Osteoblast (primary cell): ENCODE data around the gene VPS18. TPM values are rescaled to one million over a fixed set of nuclear protein-coding genes. Genes with fewer than 3 reads are reported as not detected.
A peak's percentile ranks its signal among the peaks of the same experiment; 100 is the strongest.

ENCODE experiments used
- DNase-seq: peaks from one replicate; pipeline ENCODE4 v3.0.0; 2011; ENCODE audit warnings: low spot score, mixed read lengths; ENCODE audit not compliant: insufficient read length; ENCODE audit errors: missing footprints
- H2AFZ ChIP-seq: 2 replicates; pipeline ENCODE4 v1.6.0; 2011; ENCODE audit warnings: mild to moderate bottlenecking, low read length
- H3K27ac ChIP-seq: 2 replicates; pipeline ENCODE4 v1.5.1; 2011; ENCODE audit warnings: mild to moderate bottlenecking, low read depth, low read length, moderate library complexity
- H3K27me3 ChIP-seq: 2 replicates; pipeline ENCODE4 v1.6.0; 2012; ENCODE audit warnings: mild to moderate bottlenecking, control low read depth, inconsistent platforms, low read length, moderate library complexity; ENCODE audit not compliant: insufficient read depth
- H3K36me3 ChIP-seq: 2 replicates; pipeline ENCODE4 v1.5.1; 2011; ENCODE audit warnings: mild to moderate bottlenecking, low read length, control low read depth, moderate library complexity; ENCODE audit not compliant: insufficient read depth
- H3K4me1 ChIP-seq: 2 replicates; pipeline ENCODE4 v1.5.1; 2011; ENCODE audit warnings: mild to moderate bottlenecking, low read length, control low read depth, moderate library complexity; ENCODE audit not compliant: insufficient read depth
- H3K4me2 ChIP-seq: 2 replicates; pipeline ENCODE4 v1.6.0; 2011; ENCODE audit warnings: mild to moderate bottlenecking, low read length; ENCODE audit not compliant: insufficient read depth
- H3K4me3 ChIP-seq: fragments of 200-600 bp; sonication (generic); 3 replicates; pipeline ENCODE4 v1.5.1; 2012; ENCODE audit warnings: mild to moderate bottlenecking, low read length, inconsistent platforms; ENCODE audit not compliant: insufficient read depth
- H3K79me2 ChIP-seq: 2 replicates; pipeline ENCODE4 v1.6.0; 2012; ENCODE audit warnings: mild to moderate bottlenecking, low read length, control low read depth, inconsistent platforms; ENCODE audit not compliant: insufficient read depth
- H3K9me3 ChIP-seq: 2 replicates; pipeline ENCODE4 v1.5.1; 2011; ENCODE audit warnings: low read depth, low read length, control low read depth
- H4K20me1 ChIP-seq: 2 replicates; pipeline ENCODE4 v1.6.0; 2012; ENCODE audit warnings: mild to moderate bottlenecking, low read length, control low read depth; ENCODE audit not compliant: insufficient read depth
- total RNA-seq: library from RNA; depleted of rRNA; stranded (reverse); fragments of >200 nt; gene quantifications from 2 replicates; pipeline ENCODE4 v1.2.3, GENCODE V29; 2012
- TF ChIP-seq, protein P1 (sequence below): IDR thresholded peaks from 2 replicates; pipeline ENCODE4 v1.5.1; 2011; ENCODE audit warnings: mild to moderate bottlenecking, low read depth, low read length, moderate library complexity; ENCODE audit errors: extremely low read depth

VPS18 gene
- total RNA-seq, 1 donor, result 60.8 TPM

DNA sequence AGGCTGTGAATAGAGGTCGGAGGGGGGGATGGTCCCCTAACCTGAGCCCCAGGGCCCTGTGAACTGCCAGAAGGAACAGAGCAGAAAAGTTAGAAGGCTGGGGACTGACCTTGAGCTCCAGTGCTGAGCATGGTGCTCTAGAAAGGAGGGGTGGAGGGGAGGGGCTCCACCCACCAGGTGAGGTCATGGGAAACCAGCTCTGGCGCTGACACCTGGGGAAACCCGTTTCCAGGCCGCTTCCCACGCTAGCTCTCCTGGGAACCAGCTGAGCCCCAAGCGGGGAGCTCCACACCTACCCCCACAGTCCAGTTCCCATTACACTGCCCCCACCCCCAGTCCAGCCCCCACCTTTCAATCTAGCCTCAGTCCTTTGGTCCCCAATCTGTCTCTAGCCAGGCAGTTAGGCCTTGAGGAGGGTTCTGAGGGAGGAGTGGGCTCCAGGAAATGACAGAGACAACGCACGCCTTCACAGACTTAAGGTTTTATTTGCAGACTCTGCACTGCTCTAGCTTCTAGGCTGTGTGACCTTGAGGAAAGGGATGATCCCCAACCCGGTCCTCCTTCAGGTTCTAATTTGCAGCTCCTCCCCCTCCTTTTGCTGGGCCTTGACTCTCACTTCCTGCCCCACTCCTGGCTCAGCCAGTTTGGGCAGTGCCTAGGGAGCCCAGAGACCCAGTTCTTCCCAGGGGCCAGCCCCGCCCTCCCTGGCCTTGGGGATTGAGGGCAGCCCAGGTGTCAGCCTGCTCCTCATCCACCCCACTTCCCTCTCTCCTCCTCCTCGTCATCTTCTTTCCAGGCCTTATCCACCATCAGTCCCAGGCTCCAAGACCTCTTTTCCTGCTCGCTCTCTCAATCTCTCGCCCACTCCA is 22.3 kb upstream of the VPS18 start:
- Histone ChIP-seq H3K4me1 (peaks cover 4% of the 10 kb centered on the region), H3K4me3 (no peak overlapping the region), H3K4me2 (no peak overlapping the region), H3K9me3 (no peaks in the 10 kb centered on the region), H4K20me1 (no peaks in the 10 kb centered on the region), H2AFZ (no peak overlapping the region), H3K79me2 (no peaks in the 10 kb centered on the region), H3K36me3 (no peaks in the 10 kb centered on the region), H3K27ac (no peak overlapping the region), H3K27me3 (peaks cover 26% of the 10 kb centered on the region)
- TF ChIP-seq, protein P1, sequence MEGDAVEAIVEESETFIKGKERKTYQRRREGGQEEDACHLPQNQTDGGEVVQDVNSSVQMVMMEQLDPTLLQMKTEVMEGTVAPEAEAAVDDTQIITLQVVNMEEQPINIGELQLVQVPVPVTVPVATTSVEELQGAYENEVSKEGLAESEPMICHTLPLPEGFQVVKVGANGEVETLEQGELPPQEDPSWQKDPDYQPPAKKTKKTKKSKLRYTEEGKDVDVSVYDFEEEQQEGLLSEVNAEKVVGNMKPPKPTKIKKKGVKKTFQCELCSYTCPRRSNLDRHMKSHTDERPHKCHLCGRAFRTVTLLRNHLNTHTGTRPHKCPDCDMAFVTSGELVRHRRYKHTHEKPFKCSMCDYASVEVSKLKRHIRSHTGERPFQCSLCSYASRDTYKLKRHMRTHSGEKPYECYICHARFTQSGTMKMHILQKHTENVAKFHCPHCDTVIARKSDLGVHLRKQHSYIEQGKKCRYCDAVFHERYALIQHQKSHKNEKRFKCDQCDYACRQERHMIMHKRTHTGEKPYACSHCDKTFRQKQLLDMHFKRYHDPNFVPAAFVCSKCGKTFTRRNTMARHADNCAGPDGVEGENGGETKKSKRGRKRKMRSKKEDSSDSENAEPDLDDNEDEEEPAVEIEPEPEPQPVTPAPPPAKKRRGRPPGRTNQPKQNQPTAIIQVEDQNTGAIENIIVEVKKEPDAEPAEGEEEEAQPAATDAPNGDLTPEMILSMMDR, result no peak
- no peak for DNase-seq

DNA sequence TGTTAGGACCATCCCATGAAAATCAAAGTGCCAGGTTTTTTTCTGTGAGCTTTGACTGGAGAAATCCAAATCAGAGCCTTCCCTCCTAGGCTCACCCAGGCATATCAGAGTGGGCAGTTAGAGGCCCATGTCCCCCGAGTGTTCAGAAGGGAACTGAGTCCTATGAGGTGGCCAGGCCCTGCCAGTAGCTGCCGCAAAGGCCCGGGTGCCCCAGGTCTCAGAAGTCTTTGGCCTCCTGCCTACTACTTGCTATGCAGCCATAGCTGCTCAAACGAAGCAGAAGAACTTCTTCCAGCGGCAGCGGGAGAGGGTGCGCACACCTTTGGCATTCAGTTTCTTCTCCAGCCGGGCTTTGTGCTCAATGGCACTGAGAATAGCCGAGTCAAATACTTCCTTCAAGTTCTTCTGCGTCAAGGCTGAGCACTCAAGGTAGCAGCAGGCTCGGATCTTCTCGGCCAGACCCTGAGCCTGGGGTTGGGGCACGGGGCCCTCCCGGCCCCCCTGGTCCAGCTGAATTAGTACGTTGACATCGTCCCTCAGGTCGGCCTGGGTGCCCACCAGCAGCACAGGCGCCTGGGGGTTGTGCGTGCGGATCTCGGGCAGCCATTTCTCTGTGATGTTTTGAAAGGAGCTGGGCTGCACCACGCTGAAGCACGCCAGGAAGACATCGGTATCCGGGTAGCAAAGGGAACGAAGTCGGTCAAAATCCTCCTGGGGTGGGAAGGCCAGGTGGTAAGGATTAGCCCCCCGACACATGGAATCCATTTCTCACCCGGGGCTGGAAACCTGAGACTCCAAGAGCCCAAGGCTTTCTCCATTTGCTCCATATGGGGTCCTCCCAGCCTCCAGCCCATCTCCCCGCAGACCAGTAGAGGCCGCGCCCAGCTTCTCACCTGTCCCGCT is 21.2 kb upstream of the VPS18 start:
- TF ChIP-seq, protein P1, result no peak
- no peak overlapping the region for H2AFZ ChIP-seq

DNA sequence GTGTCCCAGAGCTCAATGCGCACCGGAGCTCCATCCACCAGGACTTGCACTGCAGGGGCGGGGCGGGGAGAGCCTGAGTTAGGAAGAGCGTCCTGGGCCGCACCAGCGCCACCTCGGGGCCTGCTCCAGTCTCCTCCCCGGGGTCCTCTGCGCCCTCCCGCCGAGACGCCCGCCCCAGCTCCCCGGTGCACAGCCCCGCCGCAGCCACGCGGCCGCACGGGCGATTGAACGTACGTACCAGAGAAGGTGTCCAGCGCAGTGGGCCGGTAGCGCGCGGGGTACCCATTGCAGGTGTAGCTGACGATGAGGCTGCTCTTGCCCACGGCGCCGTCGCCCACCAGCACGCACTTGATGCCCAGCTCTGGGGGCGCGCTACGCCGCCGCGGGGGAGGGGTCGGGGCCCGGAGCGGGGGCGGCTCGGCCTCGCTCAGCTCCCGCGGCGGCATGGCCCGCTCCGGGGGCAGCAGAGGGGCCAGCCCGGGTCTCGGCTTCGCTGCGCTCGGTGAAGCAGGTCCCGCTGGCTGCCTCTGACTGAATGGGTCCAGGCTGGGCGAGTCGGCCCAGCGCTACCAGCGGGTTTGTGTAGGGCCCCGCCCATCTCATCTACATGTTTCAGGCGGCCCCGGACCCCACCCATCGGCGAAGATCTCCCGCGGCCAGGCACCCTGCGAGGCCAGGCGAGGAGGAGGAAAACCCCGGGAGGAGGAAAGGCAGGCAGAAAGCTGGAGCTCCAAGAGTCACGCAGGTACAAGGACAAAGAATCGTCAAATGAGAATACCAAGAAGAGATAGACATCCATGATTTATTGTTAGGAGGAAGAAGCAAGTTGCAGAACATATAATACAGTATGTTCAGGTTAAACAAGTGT is 20.3 kb upstream of the VPS18 start, which contains the start of gene RHOV:
Gene RHOV, minus strand, starts transcription at position 541 of the 868 bp plus-strand sequence. Its CDS starts 95 bp downstream, at position 446.
- H3K27me3 ChIP-seq, result peaks cover 26% of the 10 kb centered on the region
- no peaks in the 10 kb centered on the region for H3K36me3 ChIP-seq
- H3K4me2 ChIP-seq, result peak within 1 kb of the TSS; percentile 78
- no peaks in the 10 kb centered on the region for H3K79me2 ChIP-seq
- H2AFZ ChIP-seq, result no peak within 1 kb of the TSS
- DNase-seq, result peak; percentile 93
- TF ChIP-seq, protein P1, result no peak
- H3K27ac ChIP-seq, result no peak within 1 kb of the TSS
- H3K9me3 ChIP-seq, result no peaks in the 10 kb centered on the region
- H3K4me1 ChIP-seq, result peaks cover 4% of the 10 kb centered on the region
- peak within 1 kb of the TSS; percentile 67 for H3K4me3 ChIP-seq
- H4K20me1 ChIP-seq, result no peaks in the 10 kb centered on the region

More for the DNA sequence above, 21.2 kb upstream of the VPS18 start:
- Histone ChIP-seq H3K4me1 (peaks cover 4% of the 10 kb centered on the region), H3K4me2 (peak overlapping the region; percentile 78), H4K20me1 (no peaks in the 10 kb centered on the region), H3K4me3 (peak overlapping the region; percentile 67), H3K36me3 (no peaks in the 10 kb centered on the region), H3K9me3 (no peaks in the 10 kb centered on the region), H3K27ac (no peak overlapping the region), H3K79me2 (no peaks in the 10 kb centered on the region), H3K27me3 (peaks cover 26% of the 10 kb centered on the region)
- DNase-seq, result peak; percentile 10
